D341Med (cell line): ENCODE measurements around the gene COPS7B.
"Not testable (repeated sequence)": the region's sequence is repeated elsewhere in the genome, so short reads cannot be mapped to it uniquely, and the experiment has no call there.

Experiments
- DNase-seq: peaks from one replicate; pipeline ENCODE4 v3.0.0; 2012; ENCODE audit warnings: low spot score

The COPS7B gene

GRCh38 chr2:231786177-231786916 is at the start of gene COPS7B:
Gene COPS7B, plus strand, starts transcription at chr2:231786445. Its CDS starts 2,126 bp downstream, at chr2:231788571.
- peak; percentile 85 for DNase-seq

GRCh38 chr2:231737761-231738160 is 48.5 kb upstream of the COPS7B start:
- no peak for DNase-seq

GRCh38 chr2:231743376-231744116 is 42.7 kb upstream of the COPS7B start:
- no peak for DNase-seq

GRCh38 chr2:231745303-231746038 is 40.8 kb upstream of the COPS7B start:
- no peak for DNase-seq

GRCh38 chr2:231748153-231748896 is 37.9 kb upstream of the COPS7B start:
- DNase-seq, result not testable (repeated sequence)

- not testable (repeated sequence) for DNase-seq
Observed at GRCh38 chr2:231749016-231749415, 37.2 kb upstream of the COPS7B start.

GRCh38 chr2:231751042-231751815 is 35.0 kb upstream of the COPS7B start:
- DNase-seq, result no peak

- no peak for DNase-seq
Observed at GRCh38 chr2:231752061-231752460, 34.2 kb upstream of the COPS7B start.

- DNase-seq, result no peak
Observed at GRCh38 chr2:231761735-231762134, 24.5 kb upstream of the COPS7B start.

GRCh38 chr2:231764124-231764523 is 22.1 kb upstream of the COPS7B start:
- DNase-seq, result no peak

- no peak for DNase-seq
Observed at GRCh38 chr2:231764760-231765159, 21.5 kb upstream of the COPS7B start.

GRCh38 chr2:231765496-231765929 is 20.7 kb upstream of the COPS7B start:
- DNase-seq, result no peak

- DNase-seq, result no peak
Observed at GRCh38 chr2:231769170-231770136, 16.8 kb upstream of the COPS7B start.

- DNase-seq, result peak; percentile 36
Observed at GRCh38 chr2:231780123-231780908, 5.9 kb upstream of the COPS7B start.

- DNase-seq, result peak; percentile 96
Observed at GRCh38 chr2:231780909-231781797, 5.1 kb upstream of the COPS7B start, which contains the start of gene PDE6D. Gene PDE6D, minus strand, starts transcription at chr2:231781282. Its CDS starts 168 bp downstream, at chr2:231781114.

GRCh38 chr2:231781798-231782726 is 4.2 kb upstream of the COPS7B start:
- DNase-seq, result no peak

GRCh38 chr2:231785413-231785812 is 832 bp upstream of the COPS7B start:
- DNase-seq, result no peak
